NCI-H69 (cell line): Measurements from ENCODE around the gene PPT2.

Experiments
- DNase-seq: peaks from one replicate; lab custom pipeline; 2025; lab: John Stamatoyannopoulos, UW

Gene PPT2, protein sequence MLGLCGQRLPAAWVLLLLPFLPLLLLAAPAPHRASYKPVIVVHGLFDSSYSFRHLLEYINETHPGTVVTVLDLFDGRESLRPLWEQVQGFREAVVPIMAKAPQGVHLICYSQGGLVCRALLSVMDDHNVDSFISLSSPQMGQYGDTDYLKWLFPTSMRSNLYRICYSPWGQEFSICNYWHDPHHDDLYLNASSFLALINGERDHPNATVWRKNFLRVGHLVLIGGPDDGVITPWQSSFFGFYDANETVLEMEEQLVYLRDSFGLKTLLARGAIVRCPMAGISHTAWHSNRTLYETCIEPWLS

GRCh38 chr6:32153564-32154513 is at the start of gene PPT2:
Gene PPT2, plus strand, starts transcription at chr6:32154141. Its CDS starts 454 bp downstream, at chr6:32154595.
- peak; percentile 96 for DNase-seq

DNA sequence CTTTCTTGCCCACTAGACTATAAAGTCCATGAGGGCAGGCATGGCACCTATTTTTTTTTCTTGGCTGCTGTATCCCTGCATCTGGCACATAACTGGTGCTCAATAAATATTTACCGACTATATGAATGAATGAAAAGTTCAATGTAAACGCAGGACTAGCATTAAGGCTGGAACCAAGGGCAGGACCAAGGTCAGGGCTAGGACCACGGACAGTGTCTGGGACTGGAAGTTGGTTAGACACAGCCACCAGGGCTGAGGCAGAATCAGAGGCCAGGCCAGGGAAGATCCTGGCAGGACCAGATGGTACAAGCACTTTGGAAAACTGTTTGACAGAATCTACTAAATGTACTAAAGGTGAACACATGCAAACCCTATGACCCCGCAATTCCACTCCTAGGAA is 48.5 kb upstream of the PPT2 start:
- DNase-seq = no peak

DNA sequence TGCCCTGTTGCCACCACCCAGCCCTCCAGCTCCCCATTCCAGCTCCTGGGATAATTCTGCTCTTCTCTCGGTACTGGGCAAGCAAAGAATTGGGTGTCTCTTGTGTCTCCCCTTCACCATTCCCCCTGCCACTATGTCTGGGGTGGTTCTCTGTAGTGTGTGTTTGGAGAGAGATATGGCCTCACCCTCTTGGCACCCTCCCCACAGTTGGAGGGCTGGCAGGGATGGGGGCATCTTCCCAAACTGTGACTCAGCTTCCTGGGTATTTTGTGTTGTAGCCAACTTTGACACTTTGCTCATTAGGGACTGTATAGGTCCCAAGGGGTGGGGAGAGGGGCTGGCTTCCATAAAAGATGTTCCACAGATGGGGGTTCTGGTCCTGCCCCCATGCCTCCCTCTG is 46.5 kb upstream of the PPT2 start:
- DNase-seq = no peak

DNA sequence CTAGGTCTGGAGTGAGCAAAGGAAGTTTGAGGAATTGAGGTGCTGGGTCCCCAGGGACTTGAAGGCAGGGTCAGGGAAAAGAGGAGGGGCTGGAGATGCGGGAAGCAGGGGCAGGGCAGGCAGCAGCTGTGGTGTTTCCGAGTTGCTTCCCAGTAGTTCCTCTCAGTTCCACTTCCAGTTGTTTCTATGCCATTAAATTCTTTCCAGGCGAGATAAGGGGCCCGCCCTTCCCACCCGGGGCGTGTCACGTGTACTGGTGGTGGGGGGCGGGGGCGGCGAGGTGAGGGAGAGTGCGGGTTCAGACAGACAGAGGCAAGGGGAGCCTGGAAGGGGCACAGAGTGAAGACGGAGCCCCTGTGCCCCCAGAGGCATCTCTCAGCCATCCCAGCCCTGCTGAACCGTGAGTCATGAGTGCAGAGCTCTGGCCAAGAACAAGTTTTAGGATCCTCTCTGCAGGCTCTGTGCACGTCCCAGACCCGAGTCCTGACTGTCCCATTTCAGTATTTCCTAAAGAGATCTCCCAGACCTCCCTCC is 45.8 kb upstream of the PPT2 start:
- peak; percentile 49 for DNase-seq

DNA sequence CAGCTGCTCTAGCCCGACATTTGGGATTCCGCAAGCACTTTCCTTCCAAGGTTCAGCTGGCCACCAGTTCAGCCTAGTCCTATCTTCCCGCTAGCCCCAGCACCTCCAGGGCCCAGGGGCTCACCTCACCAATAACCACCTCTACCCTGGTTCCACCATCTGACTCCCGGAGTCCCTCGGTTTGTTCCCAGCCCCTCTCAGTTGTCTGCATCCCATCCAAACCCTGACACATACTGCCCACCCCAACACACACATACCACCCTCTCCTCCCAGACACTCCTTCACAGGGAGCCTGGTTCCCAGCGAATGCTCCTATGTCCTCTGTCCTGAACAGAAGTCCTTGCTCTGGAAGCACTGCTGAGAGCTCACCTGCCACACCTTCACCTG is 45.2 kb upstream of the PPT2 start:
- DNase-seq = no peak

DNA sequence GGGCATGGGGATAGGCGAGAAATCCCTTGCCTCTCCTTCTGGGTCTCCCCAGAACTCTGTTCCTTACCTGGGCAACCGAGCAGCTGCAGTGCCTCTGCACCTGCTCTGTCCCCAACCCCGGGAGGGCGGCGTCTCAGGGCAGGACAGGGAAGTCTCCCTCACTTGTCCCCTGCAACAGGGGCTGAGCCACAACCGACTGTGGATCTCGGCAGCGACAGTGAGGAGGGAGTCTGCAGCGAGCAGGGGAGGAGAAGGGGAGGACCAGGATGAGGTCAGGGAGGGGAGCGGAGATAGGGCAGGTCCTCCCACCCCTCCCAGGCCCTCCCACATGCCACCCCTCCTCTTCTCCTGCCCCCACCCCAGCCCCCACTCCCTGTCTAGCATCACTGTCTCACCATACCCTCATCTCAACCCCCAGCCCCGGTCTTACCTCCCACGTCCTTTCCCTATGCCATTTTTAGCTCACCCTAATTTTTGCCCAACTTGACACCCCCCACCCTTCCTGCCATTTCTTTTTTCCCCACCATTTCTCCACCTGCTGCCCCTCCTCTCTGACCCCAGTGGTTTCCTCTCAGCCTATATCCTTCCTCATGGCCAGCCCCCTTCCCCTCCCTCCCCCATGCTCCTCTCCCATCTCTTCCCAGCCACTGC is 44.7 kb upstream of the PPT2 start, which contains the start of gene TNXB:
Gene TNXB (minus strand): TSS at position 225 of the 651 bp plus-strand sequence. CDS start 11,140 bp downstream, outside the sequence.
- no peak for DNase-seq

- DNase-seq = no peak
Measured at GRCh38 chr6:32109765-32110160, 44.2 kb upstream of the PPT2 start.

GRCh38 chr6:32110632-32111031 is 43.3 kb upstream of the PPT2 start:
- peak; percentile 57 for DNase-seq

GRCh38 chr6:32111424-32112066 is 42.4 kb upstream of the PPT2 start:
- DNase-seq = no peak

- no peak for DNase-seq
Measured at GRCh38 chr6:32112431-32112980, 41.4 kb upstream of the PPT2 start.

DNA sequence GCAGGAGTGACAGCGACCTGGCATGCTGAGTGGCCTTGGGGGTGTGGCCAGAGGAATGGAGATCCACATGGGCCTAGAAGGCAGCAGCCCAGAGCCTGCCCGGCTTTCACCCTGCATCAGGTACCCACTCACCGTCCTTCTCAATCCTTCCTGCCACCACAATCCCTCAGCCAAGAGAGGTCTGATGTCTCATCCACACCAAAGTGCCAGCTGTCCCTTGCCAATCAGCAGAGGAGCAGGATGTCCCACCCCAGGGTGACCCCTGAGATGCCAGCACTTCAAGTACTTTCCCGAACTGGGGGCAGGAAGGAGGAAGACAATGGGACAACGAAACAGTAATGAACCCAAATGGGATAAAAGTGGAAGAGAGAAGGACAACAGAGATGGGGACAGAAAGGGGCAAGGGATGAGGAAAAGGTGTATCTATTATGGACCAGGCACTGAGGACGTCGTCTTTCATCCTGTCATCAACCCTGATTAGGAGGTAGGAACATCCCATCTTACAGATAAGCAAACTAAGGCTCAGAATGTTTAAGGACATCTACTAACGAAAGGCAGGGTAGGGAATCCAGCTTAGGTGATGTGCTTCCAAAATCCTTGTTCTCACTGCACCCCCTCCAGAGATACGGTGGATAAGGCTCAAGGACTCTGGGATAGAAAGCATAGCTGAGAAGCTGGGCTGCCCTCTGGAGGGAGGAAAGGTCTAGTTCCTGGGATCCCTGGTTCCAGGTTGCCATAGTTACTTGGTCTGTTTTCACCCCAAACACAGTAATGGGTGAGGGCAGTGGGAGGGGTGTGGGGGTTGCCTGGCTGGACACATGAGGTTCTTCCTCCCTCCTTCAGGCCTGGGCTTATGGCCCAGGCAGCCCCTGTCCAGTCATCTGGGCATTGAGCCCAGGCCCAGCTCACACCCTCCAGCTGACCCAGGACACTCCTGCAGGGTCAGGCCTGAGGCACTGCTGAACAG is 40.3 kb upstream of the PPT2 start:
- DNase-seq = no peak

- DNase-seq = no peak
Measured at GRCh38 chr6:32114796-32115195, 39.1 kb upstream of the PPT2 start.

GRCh38 chr6:32115623-32116022 is 38.3 kb upstream of the PPT2 start:
- no peak for DNase-seq

DNA sequence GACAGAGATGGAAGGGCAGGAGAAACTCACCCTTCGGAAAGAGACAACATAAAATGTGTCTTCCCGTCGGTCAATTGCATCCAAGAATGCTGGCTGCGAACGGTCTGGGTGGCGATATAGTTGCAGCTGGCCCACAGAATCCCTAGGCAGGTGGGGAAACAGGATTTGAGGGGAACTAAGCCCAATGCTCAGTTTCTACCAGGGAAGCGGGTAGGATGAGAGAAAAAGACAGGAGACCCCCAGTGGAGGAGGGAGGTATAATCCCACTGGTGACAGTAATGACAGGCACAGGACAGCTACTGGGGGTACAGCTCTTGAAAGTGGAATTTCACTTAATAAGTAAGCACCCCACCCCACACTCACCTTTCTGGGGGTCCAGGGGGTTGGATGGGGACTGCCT is 37.3 kb upstream of the PPT2 start:
- DNase-seq = peak; percentile 15

DNA sequence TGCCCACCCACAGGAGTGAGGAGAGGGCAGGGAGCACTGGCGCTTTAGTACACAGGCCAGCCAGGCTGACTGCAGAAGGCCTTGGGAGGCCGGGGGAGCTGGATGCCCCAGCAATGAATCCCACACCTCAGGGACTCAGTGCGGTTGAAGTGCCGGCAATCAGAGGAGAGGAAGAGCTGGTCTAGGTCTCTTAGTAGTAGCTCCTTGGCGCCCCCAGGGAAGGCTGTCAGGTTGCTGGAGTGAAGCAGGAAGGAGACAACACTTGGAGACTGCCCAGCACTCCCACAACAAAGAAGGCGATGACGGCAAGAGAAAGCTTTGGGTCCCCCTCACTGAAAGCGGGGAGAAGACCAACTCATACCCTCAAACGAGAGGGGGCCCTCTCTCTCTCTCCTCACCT is 36.5 kb upstream of the PPT2 start:
- no peak for DNase-seq

DNA sequence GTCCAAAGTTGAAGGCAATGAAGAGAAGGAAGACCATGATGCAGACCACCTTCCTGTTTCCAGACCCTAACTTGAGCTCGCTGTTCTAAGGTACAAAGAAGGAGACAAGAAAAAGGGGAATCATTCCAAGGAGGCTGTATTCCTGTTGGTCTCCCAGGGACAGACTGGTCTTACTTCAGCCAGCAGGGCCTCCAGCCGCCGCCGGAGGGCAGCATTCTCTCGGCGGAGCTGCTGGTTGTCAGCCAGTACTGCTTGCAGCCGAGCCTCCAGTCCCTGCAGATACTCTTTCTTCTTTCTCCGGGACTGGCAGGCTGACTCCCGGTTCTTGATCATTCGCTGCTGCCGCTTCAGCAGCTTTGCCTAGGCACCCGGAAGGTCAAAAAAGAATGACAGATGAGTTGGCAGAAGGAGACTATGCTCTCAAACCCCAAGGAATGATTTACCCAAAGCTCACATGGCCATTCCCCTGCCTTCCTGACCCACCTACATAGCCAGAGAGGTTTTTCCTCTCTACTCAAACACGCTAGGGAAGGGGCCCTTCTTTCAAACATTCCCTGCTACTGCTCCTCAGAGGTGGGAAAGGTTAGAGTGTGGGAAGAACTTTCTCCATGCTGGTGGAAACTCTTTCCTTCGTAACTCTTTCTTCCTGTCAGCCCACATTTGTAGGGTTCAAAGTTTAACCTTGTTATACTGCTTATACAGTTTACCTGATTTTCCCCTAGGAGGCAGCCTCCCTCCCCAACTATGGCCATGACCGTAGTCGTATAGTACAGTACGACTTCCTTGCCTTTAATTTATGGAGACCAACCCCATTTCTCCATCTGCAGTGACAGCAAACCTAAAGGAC is 34.9 kb upstream of the PPT2 start:
- DNase-seq = peak; percentile 82

GRCh38 chr6:32120573-32121059 is 33.3 kb upstream of the PPT2 start:
- no peak for DNase-seq

- no peak for DNase-seq
Measured at GRCh38 chr6:32123681-32124080, 30.3 kb upstream of the PPT2 start.

GRCh38 chr6:32126880-32127279 is 27.1 kb upstream of the PPT2 start:
- DNase-seq = no peak
